Measurements from ENCODE around the gene LILRA6. TPM values are rescaled to one million over a fixed set of nuclear protein-coding genes. Genes with fewer than 3 reads are reported as not detected.
A peak's percentile ranks its signal among the peaks of the same experiment; 100 is the strongest.

LILRA6 gene
- total RNA-seq, 1 donor from 2014 or later: not detected

DNA sequence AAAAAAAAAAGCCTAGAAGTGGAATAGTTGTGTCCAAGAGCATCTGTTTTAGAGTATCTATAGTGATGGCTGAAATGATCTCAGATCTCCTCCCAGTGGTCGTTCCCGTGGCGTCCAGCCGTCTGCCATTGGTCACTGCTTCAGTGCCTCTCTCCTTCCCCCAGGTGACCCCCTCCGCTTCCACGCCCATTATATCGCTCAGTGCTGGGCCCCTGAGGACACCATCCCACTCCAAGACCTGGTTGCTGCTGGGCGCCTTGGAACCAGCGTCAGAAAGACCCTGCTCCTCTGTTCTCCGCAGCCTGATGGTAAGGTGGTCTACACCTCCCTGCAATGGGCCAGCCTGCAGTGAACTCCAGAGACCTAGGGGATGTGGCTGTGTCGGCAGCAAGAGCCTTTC lies 49.6 kb downstream of the LILRA6 start:
- H3K27ac Mint-ChIP-seq: peak overlapping the region; percentile 63
- H3K4me1 Mint-ChIP-seq (ENCODE audit: unreplicated experiment): no peaks in the 10 kb centered on the region
- peak overlapping the region; percentile 58 for H3K4me3 Mint-ChIP-seq
- no peaks in the 10 kb centered on the region for H3K9me3 Mint-ChIP-seq
- H3K27me3 Mint-ChIP-seq: no peaks in the 10 kb centered on the region
- H3K36me3 Mint-ChIP-seq: peaks cover 5% of the 10 kb centered on the region
- DNase-seq (ENCODE audit: extremely low spot score, unreplicated experiment): no peak
- TF ChIP-seq CTCF (conservative IDR thresholded peaks at IDR 0.05): no peak

DNA sequence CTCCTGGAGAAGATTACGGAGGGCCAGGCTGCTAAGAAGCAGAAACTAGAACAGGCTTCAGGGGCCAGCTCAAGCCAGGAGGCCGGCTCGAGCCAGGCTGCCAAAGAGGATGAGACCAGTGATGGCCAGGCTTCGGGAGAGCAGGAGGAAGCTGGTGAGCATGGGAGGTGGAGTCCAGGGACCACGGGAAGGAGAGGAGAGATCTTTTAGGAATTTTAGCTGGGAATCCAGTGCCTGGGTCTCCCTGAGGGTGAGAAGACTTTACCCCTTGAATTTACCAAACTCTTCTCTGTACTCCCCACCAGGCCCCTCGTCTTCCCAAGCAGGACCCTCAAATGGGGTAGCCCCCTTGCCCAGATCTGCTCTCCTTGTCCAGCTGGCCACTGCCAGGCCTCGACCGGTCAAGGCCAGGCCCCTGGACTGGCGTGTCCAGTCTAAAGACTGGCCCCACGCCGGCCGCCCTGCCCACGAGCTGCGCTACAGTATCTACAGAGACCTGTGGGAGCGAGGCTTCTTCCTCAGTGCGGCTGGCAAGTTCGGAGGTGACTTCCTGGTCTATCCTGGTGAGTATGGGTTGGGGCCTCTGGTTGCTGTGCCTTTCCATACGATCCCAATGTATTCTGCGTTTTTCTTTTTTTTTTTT lies 50.7 kb downstream of the LILRA6 start:
- peak overlapping the region; percentile 97 for H3K4me3 Mint-ChIP-seq
- no peak for TF ChIP-seq CTCF (conservative IDR thresholded peaks at IDR 0.05)
- DNase-seq (ENCODE audit: extremely low spot score, unreplicated experiment): no peak
- H3K27ac Mint-ChIP-seq: peak overlapping the region; percentile 87
- peaks cover 7% of the 10 kb centered on the region for H3K4me1 Mint-ChIP-seq (ENCODE audit: unreplicated experiment)
- H3K27me3 Mint-ChIP-seq: no peaks in the 10 kb centered on the region
- no peaks in the 10 kb centered on the region for H3K9me3 Mint-ChIP-seq
- peaks cover 5% of the 10 kb centered on the region for H3K36me3 Mint-ChIP-seq

DNA sequence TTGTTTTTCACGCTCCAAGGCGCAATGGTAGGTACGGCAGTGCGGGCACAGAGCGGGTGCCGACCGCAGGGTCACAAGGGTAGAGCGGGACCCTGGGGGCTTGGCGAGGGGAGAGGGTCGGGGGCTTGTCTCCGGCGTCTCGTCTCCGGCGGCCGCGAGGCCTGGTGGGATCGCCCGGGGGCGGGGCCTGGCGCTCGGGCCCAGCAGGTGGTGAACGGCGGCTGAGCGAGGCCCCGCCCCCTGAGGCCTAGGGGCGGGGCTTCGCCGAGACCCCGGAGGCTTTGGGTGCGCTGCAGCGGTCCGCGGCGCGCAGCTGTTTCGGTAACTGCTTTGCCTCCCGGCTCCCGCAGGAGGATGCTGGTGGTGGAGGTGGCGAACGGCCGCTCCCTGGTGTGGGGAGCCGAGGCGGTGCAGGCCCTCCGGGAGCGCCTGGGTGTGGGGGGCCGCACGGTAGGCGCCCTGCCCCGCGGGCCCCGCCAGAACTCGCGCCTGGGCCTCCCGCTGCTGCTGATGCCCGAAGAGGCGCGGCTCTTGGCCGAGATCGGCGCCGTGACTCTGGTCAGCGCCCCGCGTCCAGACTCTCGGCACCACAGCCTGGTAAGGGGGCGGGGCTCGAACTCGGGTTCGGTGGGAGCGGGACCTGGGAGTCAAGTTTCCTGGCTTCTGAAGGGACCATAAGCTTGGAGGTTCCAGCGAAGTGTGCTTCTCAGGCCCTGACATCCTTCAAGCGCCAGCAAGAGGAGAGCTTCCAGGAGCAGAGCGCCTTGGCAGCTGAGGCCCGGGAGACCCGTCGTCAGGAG lies 51.4 kb downstream of the LILRA6 start, which contains the start of gene TSEN34:
Gene TSEN34, plus strand, starts transcription at position 298 of the 800 bp plus-strand sequence. Its CDS starts 57 bp downstream, at position 355.
- H3K36me3 Mint-ChIP-seq: peaks cover 8% of the 10 kb centered on the region
- DNase-seq (ENCODE audit: extremely low spot score, unreplicated experiment): peak; percentile 93
- TF ChIP-seq CTCF (conservative IDR thresholded peaks at IDR 0.05): no peak
- peak within 1 kb of the TSS; percentile 97 for H3K4me3 Mint-ChIP-seq
- no peaks in the 10 kb centered on the region for H3K9me3 Mint-ChIP-seq
- H3K27ac Mint-ChIP-seq: peak within 1 kb of the TSS; percentile 100
- H3K27me3 Mint-ChIP-seq: no peaks in the 10 kb centered on the region
- H3K4me1 Mint-ChIP-seq (ENCODE audit: unreplicated experiment): peaks cover 7% of the 10 kb centered on the region

DNA sequence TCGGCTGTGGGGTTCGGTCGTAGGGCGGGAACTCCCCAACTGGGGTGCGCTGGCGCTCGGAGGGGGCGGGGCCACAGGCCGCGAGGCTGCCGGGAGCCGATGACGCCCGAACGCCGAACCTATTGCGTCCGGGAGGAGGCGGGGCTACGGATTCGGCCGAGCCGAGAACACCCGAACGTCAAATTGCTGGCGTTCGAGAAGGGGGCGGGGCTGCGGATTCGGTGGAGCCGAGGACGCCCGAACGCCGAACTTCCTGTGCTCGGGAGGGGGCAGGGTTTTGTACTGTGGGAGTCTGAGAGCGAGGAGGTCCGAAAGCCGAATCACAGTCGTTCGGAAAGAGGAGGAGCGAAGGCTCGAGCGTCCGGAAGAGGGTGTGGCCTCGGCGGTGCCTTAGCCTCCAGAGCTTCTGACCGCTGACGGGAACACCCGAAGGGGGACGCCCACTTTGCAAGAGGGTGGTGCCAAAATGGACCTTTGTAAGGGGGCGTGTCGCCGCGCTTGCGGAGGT lies 52.0 kb downstream of the LILRA6 start:
- peak; percentile 99 for DNase-seq (ENCODE audit: extremely low spot score, unreplicated experiment)
- no peaks in the 10 kb centered on the region for H3K9me3 Mint-ChIP-seq
- H3K36me3 Mint-ChIP-seq: peaks cover 7% of the 10 kb centered on the region
- H3K4me1 Mint-ChIP-seq (ENCODE audit: unreplicated experiment): peaks cover 7% of the 10 kb centered on the region
- peak overlapping the region; percentile 97 for H3K4me3 Mint-ChIP-seq
- no peak for TF ChIP-seq CTCF (conservative IDR thresholded peaks at IDR 0.05)
- H3K27ac Mint-ChIP-seq: peak overlapping the region; percentile 100
- no peaks in the 10 kb centered on the region for H3K27me3 Mint-ChIP-seq

GRCh38 chr19:54189735-54190502 lies 52.7 kb downstream of the LILRA6 start:
- no peak for TF ChIP-seq CTCF (conservative IDR thresholded peaks at IDR 0.05)
- H3K4me3 Mint-ChIP-seq: peak overlapping the region; percentile 97
- H3K27ac Mint-ChIP-seq: peak overlapping the region; percentile 100
- peaks cover 8% of the 10 kb centered on the region for H3K36me3 Mint-ChIP-seq
- peak; percentile 99 for DNase-seq (ENCODE audit: extremely low spot score, unreplicated experiment)
- no peaks in the 10 kb centered on the region for H3K27me3 Mint-ChIP-seq
- peaks cover 7% of the 10 kb centered on the region for H3K4me1 Mint-ChIP-seq (ENCODE audit: unreplicated experiment)
- H3K9me3 Mint-ChIP-seq: no peaks in the 10 kb centered on the region
